ENCODE measurements around the gene TMEM151A.
A peak's percentile ranks its signal among the peaks of the same experiment; 100 is the strongest.

TMEM151A gene

DNA sequence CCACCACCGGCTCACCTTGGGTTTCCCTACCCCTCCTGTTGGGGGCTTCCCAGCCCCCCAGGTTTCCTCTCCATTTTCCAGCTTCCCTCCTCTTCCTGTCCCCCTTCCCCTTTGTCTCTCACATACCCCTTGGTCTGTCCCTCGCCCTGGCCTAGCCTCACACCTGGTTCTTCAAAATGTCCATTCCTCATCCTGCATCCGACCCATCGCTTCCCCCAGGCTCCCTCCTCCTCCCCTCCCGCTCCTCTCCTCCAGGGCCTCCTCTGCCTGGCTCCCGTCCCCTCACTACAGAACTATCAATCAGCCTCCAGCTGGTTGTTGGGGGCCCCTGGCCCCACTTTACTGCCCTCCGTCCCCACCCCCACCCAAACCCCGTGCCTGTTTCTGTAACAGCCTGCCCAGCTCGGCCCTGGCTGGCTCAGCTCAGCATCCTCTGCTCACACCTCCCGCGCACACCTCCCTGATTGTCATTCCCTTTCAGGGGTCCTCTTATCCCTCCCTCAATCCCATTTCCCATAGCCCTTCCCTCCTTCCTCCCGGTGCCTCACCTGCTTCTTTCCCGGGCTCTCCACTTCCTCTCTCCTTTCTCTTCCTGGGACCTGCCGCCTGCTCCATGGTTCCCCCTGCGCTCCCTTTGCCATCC, 12.5 kb upstream of the TMEM151A start:
- H3K36me3 Mint-ChIP-seq (ENCODE audit: low read depth), result peaks cover 15% of the 10 kb centered on the region
- peaks cover 25% of the 10 kb centered on the region for H3K4me1 Mint-ChIP-seq
- H3K27ac Mint-ChIP-seq, result peak overlapping the region in 1 of 3 experiments; percentile 28
- TF ChIP-seq CTCF (IDR thresholded peaks at IDR 0.05; ENCODE audit: unreplicated experiment in 3 of 3), result no peak
- peaks cover 4% of the 10 kb centered on the region for H3K27me3 Mint-ChIP-seq (ENCODE audit: low read depth)
- H3K9me3 Mint-ChIP-seq, result no peaks in the 10 kb centered on the region
- peak overlapping the region; percentile 79 to 84 (median 81) for H3K4me3 Mint-ChIP-seq

DNA sequence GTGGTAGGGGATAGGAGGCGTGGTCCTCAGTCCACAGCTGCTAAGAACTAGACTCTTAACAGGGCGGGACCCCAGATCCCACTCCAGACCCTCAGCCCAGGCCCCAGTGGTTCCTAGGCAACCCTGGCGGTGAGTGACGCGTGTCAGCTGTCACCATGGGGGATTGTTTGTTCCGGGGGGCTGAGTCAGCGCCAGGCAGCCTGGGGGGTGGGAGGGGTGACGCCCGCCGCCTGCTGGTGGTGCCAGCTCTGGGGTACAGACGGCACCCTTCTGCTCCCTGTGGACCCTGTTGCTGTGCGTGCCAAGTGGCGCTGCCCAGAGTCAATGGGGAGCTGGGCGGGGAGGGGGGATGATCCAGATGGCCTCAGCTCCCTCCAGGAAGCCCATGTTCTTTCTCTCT, 11.3 kb upstream of the TMEM151A start:
- peaks cover 4% of the 10 kb centered on the region for H3K27me3 Mint-ChIP-seq (ENCODE audit: low read depth)
- H3K36me3 Mint-ChIP-seq (ENCODE audit: low read depth), result peaks cover 5% of the 10 kb centered on the region
- TF ChIP-seq CTCF (IDR thresholded peaks at IDR 0.05; ENCODE audit: unreplicated experiment in 3 of 3), result no peak
- H3K4me3 Mint-ChIP-seq, result peak overlapping the region; percentile 23 to 79 (median 39)
- no peaks in the 10 kb centered on the region for H3K9me3 Mint-ChIP-seq
- H3K27ac Mint-ChIP-seq, result no peak overlapping the region
- H3K4me1 Mint-ChIP-seq, result peaks cover 15% of the 10 kb centered on the region

DNA sequence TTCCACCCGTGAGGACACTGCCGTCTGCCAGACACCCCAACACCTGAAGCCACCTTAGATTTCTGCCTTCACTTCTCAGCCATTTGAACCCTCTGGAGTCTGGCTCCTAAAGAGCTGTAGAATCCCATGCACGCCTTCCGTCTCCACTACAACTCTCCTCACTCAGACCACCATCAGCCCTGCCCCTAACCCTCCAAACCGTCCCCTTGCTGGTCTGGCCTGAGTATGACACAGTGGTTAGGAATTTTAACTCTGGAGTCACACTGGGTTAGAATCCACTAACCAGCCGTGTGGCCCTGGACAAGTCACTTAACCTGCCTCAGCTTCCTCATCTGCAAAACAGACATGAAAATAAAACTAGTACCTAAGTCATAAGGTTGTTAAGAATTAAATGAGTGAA, 10.7 kb upstream of the TMEM151A start:
- TF ChIP-seq CTCF (IDR thresholded peaks at IDR 0.05; ENCODE audit: unreplicated experiment in 3 of 3), result no peak
- H3K27me3 Mint-ChIP-seq (ENCODE audit: low read depth), result peaks cover 4% of the 10 kb centered on the region
- H3K4me1 Mint-ChIP-seq, result peaks cover 12% of the 10 kb centered on the region
- peaks cover 3% of the 10 kb centered on the region for H3K36me3 Mint-ChIP-seq (ENCODE audit: low read depth)
- H3K9me3 Mint-ChIP-seq, result no peaks in the 10 kb centered on the region
- peak overlapping the region; percentile 3 to 64 (median 55) for H3K4me3 Mint-ChIP-seq
- H3K27ac Mint-ChIP-seq, result no peak overlapping the region

- H3K27ac Mint-ChIP-seq, result no peak overlapping the region
- no peaks in the 10 kb centered on the region for H3K9me3 Mint-ChIP-seq
Observed at GRCh38 chr11:66281776-66282467, 9.8 kb upstream of the TMEM151A start.

GRCh38 chr11:66282468-66283455, 8.9 kb upstream of the TMEM151A start:
- TF ChIP-seq CTCF (IDR thresholded peaks at IDR 0.05; ENCODE audit: unreplicated experiment in 3 of 3), result peak; percentile 95 to 96 (median 95)
- Mint-ChIP-seq H3K9me3 (no peaks in the 10 kb centered on the region), H3K27me3 (ENCODE audit: low read depth) (peaks cover 4% of the 10 kb centered on the region)

More at GRCh38 chr11:66281776-66282467, 9.8 kb upstream of the TMEM151A start:
- peak overlapping the region in 2 of 3 experiments; percentile 30 to 37 for H3K4me3 Mint-ChIP-seq
- H3K4me1 Mint-ChIP-seq, result peaks cover 16% of the 10 kb centered on the region
- no peak for TF ChIP-seq CTCF (IDR thresholded peaks at IDR 0.05; ENCODE audit: unreplicated experiment in 3 of 3)
- H3K36me3 Mint-ChIP-seq (ENCODE audit: low read depth), result no peaks in the 10 kb centered on the region
- H3K27me3 Mint-ChIP-seq (ENCODE audit: low read depth), result peaks cover 4% of the 10 kb centered on the region

More at GRCh38 chr11:66282468-66283455, 8.9 kb upstream of the TMEM151A start:
- peaks cover 16% of the 10 kb centered on the region for H3K4me1 Mint-ChIP-seq
- peak overlapping the region in 1 of 3 experiments; percentile 35 for H3K4me3 Mint-ChIP-seq
- no peak overlapping the region for H3K27ac Mint-ChIP-seq
- no peaks in the 10 kb centered on the region for H3K36me3 Mint-ChIP-seq (ENCODE audit: low read depth)

Measured in nephron (organoid).